Hepatocyte (in vitro differentiated cells): ENCODE data around the gene SORCS2. TPM values are rescaled to one million over a fixed set of nuclear protein-coding genes. Genes with fewer than 3 reads are reported as not detected.
"Not testable (repeated sequence)": the region's sequence is repeated elsewhere in the genome, so short reads cannot be mapped to it uniquely, and the experiment has no call there.

Experiments used
- DNase-seq: peaks from one replicate; pipeline ENCODE4 v3.0.0-alpha.2; 2016; ENCODE audit warnings: low spot score
- H2AFZ ChIP-seq: fragments of 200-600 bp; sonication (generic); 2 replicates; pipeline ENCODE4 v1.6.0; 2016; ENCODE audit warnings: antibody characterized with exemption, mild to moderate bottlenecking
- H3K27ac ChIP-seq: fragments of 200-600 bp; sonication (generic); 2 replicates; pipeline ENCODE4 v1.5.1; 2016; ENCODE audit warnings: mild to moderate bottlenecking
- H3K27me3 ChIP-seq: fragments of 200-600 bp; sonication (generic); 2 replicates; pipeline ENCODE4 v1.6.1; 2016
- H3K36me3 ChIP-seq: fragments of 200-600 bp; sonication (generic); replicated peaks from 2 replicates; pipeline ENCODE4 v1.5.1; 2016; ENCODE audit warnings: low read depth; ENCODE audit not compliant: insufficient read depth
- H3K4me1 ChIP-seq: fragments of 200-600 bp; sonication (generic); 2 replicates; pipeline ENCODE4 v1.5.1; 2016; ENCODE audit warnings: mild to moderate bottlenecking, moderate library complexity; ENCODE audit not compliant: insufficient read depth
- H3K4me2 ChIP-seq: fragments of 200-600 bp; sonication (generic); 2 replicates; pipeline ENCODE4 v1.6.0; 2016
- H3K4me3 ChIP-seq: fragments of 200-600 bp; sonication (generic); 2 replicates; pipeline ENCODE4 v1.5.1; 2016; ENCODE audit warnings: mild to moderate bottlenecking
- H3K79me2 ChIP-seq: fragments of 200-600 bp; sonication (generic); 2 replicates; pipeline ENCODE4 v1.6.0; 2017; ENCODE audit warnings: mild to moderate bottlenecking
- H3K9me2 ChIP-seq: fragments of 200-600 bp; sonication (generic); replicated peaks from 2 replicates; pipeline ENCODE4 v1.6.0; 2017; ENCODE audit warnings: mild to moderate bottlenecking; ENCODE audit not compliant: insufficient read depth
- H3K9me3 ChIP-seq: fragments of 200-600 bp; sonication (generic); 2 replicates; pipeline ENCODE4 v1.5.1; 2016; ENCODE audit warnings: low read depth, mild to moderate bottlenecking
- H4K20me1 ChIP-seq: fragments of 200-600 bp; sonication (generic); 2 replicates; pipeline ENCODE4 v1.6.0; 2016; ENCODE audit warnings: mild to moderate bottlenecking; ENCODE audit not compliant: insufficient read depth, poor library complexity, severe bottlenecking
- EZH2 ChIP-seq: fragments of 200-600 bp; sonication (generic); IDR thresholded peaks from 2 replicates; pipeline ENCODE4 v1.6.1; 2016; ENCODE audit warnings: antibody characterized with exemption, mild to moderate bottlenecking, borderline replicate concordance
- EZH2phosphoT487 ChIP-seq: fragments of 200-600 bp; sonication (generic); IDR thresholded peaks from one replicate; pipeline ENCODE4 v1.6.1; 2018; ENCODE audit warnings: antibody characterized with exemption, mild to moderate bottlenecking, low read depth, moderate library complexity; ENCODE audit not compliant: unreplicated experiment, severe bottlenecking
- WGBS: methylation state at CpG from one replicate; pipeline ENCODE4 v1.1.6; 2016; ENCODE audit warnings: low lambda C conversion rate; ENCODE audit errors: missing lambda C conversion rate; 5-methylcytosine and 5-hydroxymethylcytosine counted together
- polyA plus RNA-seq: library from polyadenylated mRNA; unstranded; fragments of >200 nt; fragmentation: Nextera tagmentation; extraction: Ambion mirVana; gene quantifications from 2 replicates; pipeline ENCODE4 v1.2.1, GENCODE V29; 2016
- total RNA-seq: library from RNA; depleted of rRNA; stranded (reverse); fragments of >200 nt; gene quantifications from 2 replicates; pipeline ENCODE4 v1.2.3, GENCODE V29; 2014
- TF ChIP-seq, protein P1 (sequence below): fragments of 200-600 bp; sonication (generic); IDR thresholded peaks from 2 replicates; pipeline ENCODE4 v1.5.1; 2016; ENCODE audit warnings: antibody characterized with exemption, mild to moderate bottlenecking; ENCODE audit not compliant: poor library complexity

The SORCS2 gene
- total and polyA plus RNA-seq, 2 experiments from 2014 or later: 1.6 to 4.8 TPM

DNA sequence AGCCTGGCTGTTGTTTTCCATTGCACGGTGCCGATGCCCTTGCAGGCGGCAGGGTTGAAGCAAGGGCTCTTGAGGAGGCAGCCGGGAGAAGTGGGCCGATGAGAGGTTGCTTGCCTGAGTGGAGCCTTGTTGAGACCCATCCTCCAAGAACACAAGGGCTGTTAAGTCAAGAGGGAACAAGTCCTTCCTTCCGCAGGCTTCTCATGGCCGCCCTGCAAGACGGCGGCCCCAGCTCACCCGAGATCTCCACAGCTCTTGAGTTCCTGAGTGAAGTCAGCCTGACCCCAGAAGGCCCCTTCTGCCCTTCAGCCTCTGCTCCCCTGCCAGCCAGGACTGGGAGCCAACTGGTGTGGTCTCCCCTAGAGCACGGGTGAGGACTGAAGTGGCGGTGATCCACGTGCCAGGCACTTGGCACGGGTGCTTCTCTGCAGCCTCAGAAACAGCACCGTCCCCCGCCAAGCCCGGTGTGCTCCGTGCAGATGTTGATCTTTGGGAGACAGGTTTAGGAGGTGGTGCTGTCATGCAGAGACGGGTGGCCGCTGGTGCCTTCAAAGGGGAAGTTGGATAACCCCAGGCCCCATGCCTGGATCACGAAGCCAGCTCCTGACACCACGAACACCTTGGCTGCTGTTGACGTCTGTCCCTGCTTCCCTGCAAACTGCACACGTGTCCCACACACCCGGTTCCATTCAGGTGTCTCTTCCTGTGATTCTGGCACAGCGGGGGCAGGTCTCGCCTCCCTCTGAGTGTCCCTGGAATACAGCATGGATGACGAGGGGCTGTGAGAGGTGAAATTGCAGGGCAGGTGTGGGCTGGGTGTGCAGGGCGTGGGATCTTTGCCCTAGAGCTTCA lies 406.8 kb downstream of the SORCS2 start:
- Histone ChIP-seq H3K27ac (no peak overlapping the region), H3K79me2 (no peaks in the 10 kb centered on the region), H3K9me3 (no peaks in the 10 kb centered on the region), H3K4me2 (no peak overlapping the region), H4K20me1 (no peaks in the 10 kb centered on the region), H3K9me2 (no peaks in the 10 kb centered on the region), H3K36me3 (no peaks in the 10 kb centered on the region), H3K27me3 (peaks cover 13% of the 10 kb centered on the region), H3K4me3 (no peak overlapping the region), H2AFZ (no peak overlapping the region), H3K4me1 (no peaks in the 10 kb centered on the region)
- WGBS: 90% methylated on average over 29 of the region's 29 CpGs
- TF ChIP-seq, protein P1, sequence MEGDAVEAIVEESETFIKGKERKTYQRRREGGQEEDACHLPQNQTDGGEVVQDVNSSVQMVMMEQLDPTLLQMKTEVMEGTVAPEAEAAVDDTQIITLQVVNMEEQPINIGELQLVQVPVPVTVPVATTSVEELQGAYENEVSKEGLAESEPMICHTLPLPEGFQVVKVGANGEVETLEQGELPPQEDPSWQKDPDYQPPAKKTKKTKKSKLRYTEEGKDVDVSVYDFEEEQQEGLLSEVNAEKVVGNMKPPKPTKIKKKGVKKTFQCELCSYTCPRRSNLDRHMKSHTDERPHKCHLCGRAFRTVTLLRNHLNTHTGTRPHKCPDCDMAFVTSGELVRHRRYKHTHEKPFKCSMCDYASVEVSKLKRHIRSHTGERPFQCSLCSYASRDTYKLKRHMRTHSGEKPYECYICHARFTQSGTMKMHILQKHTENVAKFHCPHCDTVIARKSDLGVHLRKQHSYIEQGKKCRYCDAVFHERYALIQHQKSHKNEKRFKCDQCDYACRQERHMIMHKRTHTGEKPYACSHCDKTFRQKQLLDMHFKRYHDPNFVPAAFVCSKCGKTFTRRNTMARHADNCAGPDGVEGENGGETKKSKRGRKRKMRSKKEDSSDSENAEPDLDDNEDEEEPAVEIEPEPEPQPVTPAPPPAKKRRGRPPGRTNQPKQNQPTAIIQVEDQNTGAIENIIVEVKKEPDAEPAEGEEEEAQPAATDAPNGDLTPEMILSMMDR: no peak
- TF ChIP-seq EZH2 (no peak), EZH2phosphoT487 (no peak)
- DNase-seq: no peak

DNA sequence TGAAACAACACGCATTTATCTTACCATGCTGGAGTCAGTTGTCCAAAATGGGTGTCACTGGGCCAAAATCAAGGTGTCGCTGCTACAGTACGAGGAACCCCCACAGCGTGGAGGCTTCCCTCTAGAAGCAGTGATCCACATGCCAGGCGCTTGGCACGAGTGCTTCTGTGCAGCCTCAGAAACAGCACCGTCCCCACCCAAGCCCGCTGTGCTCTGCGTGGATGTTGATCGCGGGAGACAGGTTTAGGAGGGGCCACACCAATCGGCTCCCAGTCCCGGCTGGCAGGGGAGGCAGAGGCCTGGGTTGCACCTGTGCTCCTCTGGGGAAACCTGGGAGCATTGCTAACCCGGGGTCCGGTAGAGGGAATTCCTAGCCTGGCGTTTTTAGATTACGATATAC lies 407.9 kb downstream of the SORCS2 start:
- DNase-seq: no peak
- H3K9me3 ChIP-seq: no peaks in the 10 kb centered on the region
- H3K9me2 ChIP-seq: no peaks in the 10 kb centered on the region
- H3K36me3 ChIP-seq: no peaks in the 10 kb centered on the region
- H3K27ac ChIP-seq: no peak overlapping the region
- TF ChIP-seq, protein P1: no peak
- TF ChIP-seq EZH2phosphoT487 (no peak), EZH2 (no peak)
- H3K4me2 ChIP-seq: no peak overlapping the region
- H2AFZ ChIP-seq: no peak overlapping the region
- 95% methylated on average over 17 of the region's 17 CpGs for WGBS
- no peaks in the 10 kb centered on the region for H3K79me2 ChIP-seq
- H4K20me1 ChIP-seq: no peaks in the 10 kb centered on the region
- H3K27me3 ChIP-seq: peaks cover 13% of the 10 kb centered on the region
- H3K4me1 ChIP-seq: no peaks in the 10 kb centered on the region
- no peak overlapping the region for H3K4me3 ChIP-seq

DNA sequence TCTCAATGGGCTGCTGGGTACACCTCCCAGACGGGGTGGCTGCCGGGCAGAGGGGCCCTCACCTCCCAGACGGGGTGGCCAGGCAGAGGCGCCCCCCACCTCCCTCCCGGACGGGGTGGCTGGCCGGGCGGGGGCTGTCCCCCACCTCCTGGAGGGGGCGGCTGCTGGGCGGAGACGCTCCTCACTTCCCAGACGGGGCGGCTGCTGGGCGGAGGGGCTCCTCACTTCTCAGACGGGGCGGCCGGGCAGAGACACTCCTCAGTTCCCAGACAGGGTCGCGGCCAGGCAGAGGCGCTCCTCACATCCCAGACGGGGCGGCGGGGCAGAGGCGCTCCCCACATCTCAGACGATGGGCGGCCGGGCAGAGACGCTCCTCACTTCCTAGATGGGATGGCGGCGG lies 409.8 kb downstream of the SORCS2 start:
- not testable (repeated sequence) for H3K4me3 ChIP-seq, H3K79me2 ChIP-seq, H3K9me3 ChIP-seq, H3K9me2 ChIP-seq, H3K36me3 ChIP-seq, H3K27me3 ChIP-seq, H2AFZ ChIP-seq, H3K4me2 ChIP-seq, H3K27ac ChIP-seq, H3K4me1 ChIP-seq, DNase-seq, H4K20me1 ChIP-seq
- 100% methylated on average over 7 of the region's 30 CpGs for WGBS

DNA sequence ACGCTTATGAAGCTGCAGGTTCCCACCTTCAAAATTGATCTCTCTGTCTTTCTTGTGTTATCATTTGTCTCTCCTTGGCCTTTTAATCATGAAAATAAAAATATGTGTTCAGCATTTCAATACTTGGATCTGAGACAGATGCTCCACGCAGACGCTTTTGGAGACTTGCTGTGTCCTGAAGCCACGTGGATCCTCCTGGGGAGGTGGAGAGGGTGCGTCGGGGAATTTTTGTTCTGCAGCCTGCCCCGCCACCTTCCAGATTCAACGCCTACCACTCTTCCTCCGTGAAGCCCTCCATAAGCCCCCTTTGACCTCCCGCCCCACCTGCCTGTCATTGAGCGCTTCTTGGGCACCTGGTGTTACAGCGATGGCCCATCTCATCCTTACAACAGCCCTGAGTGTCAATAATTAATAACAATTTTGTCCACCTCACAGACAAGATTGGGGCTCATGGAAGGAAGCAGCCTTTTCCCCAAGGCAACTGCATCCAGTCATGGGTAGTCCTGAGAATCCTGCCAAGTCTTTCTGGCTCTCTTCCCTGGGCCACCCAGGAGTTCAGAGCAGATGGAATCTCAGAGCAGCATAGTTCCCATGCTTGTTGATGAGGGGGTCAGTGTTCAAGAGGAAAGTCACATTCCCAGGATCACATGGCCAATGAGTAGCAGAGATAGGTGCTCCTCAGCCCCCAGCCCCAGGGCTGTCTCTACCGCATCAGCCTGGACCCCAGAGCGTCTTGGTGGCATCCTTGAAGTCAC lies 415.0 kb downstream of the SORCS2 start:
- Histone ChIP-seq H3K27me3 (no peaks in the 10 kb centered on the region), H3K4me1 (peaks cover 8% of the 10 kb centered on the region), H3K27ac (no peak overlapping the region), H3K36me3 (no peaks in the 10 kb centered on the region), H4K20me1 (no peaks in the 10 kb centered on the region), H3K4me2 (no peak overlapping the region), H3K79me2 (no peaks in the 10 kb centered on the region), H3K9me3 (no peaks in the 10 kb centered on the region), H2AFZ (no peak overlapping the region), H3K9me2 (no peaks in the 10 kb centered on the region), H3K4me3 (no peak overlapping the region)
- 88% methylated on average over 14 of the region's 14 CpGs for WGBS
- DNase-seq: no peak
- TF ChIP-seq, protein P1: no peak
- TF ChIP-seq EZH2phosphoT487 (no peak), EZH2 (no peak)
